ENCODE results near the gene EMC6. TPM values are rescaled to one million over a fixed set of nuclear protein-coding genes. Genes with fewer than 3 reads are reported as not detected.
A peak's percentile ranks its signal among the peaks of the same experiment; 100 is the strongest.

Gene EMC6
- total and polyA plus RNA-seq, 11 donors: 24.2 to 190 (median 52.1) TPM

GRCh38 chr17:3672571-3672970 is 4.0 kb downstream of the EMC6 start:
- peaks cover 4 to 18% (median 12%) of the 10 kb centered on the region in 12 donors for H3K4me1 ChIP-seq
- WGBS, 4 donors: 97 to 98% (median 97%) methylated on average over 4 of the region's 4 CpGs
- no peaks in the 10 kb centered on the region for H3K27me3 ChIP-seq
- ATAC-seq (no peak), DNase-seq (no peak)
- no peak overlapping the region for H3K27ac ChIP-seq
- no peaks in the 10 kb centered on the region for H3K9me3 ChIP-seq
- intact Hi-C loops (cut with DNase I): no loop called here
- H3K36me3 ChIP-seq: peaks cover 0 to 16% (median under 1%) of the 10 kb centered on the region in 9 donors
- H3K4me3 ChIP-seq: no peak overlapping the region
- TF ChIP-seq POLR2A (IDR thresholded peaks at IDR 0.05): no peak
- TF ChIP-seq, protein P1, sequence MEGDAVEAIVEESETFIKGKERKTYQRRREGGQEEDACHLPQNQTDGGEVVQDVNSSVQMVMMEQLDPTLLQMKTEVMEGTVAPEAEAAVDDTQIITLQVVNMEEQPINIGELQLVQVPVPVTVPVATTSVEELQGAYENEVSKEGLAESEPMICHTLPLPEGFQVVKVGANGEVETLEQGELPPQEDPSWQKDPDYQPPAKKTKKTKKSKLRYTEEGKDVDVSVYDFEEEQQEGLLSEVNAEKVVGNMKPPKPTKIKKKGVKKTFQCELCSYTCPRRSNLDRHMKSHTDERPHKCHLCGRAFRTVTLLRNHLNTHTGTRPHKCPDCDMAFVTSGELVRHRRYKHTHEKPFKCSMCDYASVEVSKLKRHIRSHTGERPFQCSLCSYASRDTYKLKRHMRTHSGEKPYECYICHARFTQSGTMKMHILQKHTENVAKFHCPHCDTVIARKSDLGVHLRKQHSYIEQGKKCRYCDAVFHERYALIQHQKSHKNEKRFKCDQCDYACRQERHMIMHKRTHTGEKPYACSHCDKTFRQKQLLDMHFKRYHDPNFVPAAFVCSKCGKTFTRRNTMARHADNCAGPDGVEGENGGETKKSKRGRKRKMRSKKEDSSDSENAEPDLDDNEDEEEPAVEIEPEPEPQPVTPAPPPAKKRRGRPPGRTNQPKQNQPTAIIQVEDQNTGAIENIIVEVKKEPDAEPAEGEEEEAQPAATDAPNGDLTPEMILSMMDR (IDR thresholded peaks at IDR 0.05): no peak

DNA sequence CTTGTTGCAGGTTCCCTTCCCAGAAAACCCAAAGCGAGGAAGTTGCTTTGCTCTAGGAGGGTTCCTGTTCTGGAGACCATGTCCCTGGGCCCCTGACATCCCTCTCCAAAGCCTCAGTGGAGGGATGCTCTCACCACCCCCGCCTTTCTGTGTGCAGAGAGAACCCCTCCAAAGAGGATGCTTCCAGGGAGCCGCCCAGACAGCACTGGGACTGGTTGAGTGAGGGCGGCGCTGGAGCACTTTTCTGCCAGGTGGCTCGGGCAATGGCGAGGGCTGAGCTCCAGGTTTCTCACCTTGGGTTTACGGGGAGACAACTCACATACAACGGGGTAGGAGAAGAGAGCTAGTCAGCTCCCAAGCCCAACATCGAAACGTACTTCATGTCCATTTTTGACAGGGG is 7.3 kb downstream of the EMC6 start:
- DNase-seq (no peak), ATAC-seq (no peak)
- 81 to 88% (median 85%) methylated on average over 11 of the region's 11 CpGs for WGBS, 4 donors
- no peaks in the 10 kb centered on the region for H3K9me3 ChIP-seq
- intact Hi-C loops (cut with DNase I): no loop called here
- H3K27me3 ChIP-seq: no peaks in the 10 kb centered on the region
- no peak overlapping the region for H3K27ac ChIP-seq
- peaks cover 0 to 4% (median 0%) of the 10 kb centered on the region in 12 donors for H3K4me1 ChIP-seq
- H3K36me3 ChIP-seq: peaks cover 0 to 9% (median 4%) of the 10 kb centered on the region in 9 donors
- no peak overlapping the region for H3K4me3 ChIP-seq
- TF ChIP-seq POLR2A (IDR thresholded peaks at IDR 0.05): no peak
- TF ChIP-seq, protein P1 (IDR thresholded peaks at IDR 0.05): no peak

- TF ChIP-seq, protein P1 (IDR thresholded peaks at IDR 0.05): no peak
- no peak for TF ChIP-seq POLR2A (IDR thresholded peaks at IDR 0.05)
- 63 to 79% (median 74%) methylated on average over 9 to 16 of the region's 16 CpGs for WGBS, 4 donors
- Histone ChIP-seq H3K27me3 (peaks cover 0 to 14% (median 0%) of the 10 kb centered on the region in 9 donors), H3K36me3 (peaks cover 0 to 4% (median 0%) of the 10 kb centered on the region in 9 donors), H3K27ac (no peak overlapping the region), H3K9me3 (no peaks in the 10 kb centered on the region), H3K4me3 (no peak overlapping the region), H3K4me1 (peaks cover 0 to 8% (median 0%) of the 10 kb centered on the region in 12 donors)
- ATAC-seq (peak in 1 of 4 donors; percentile 6), DNase-seq (no peak)
- intact Hi-C loops (cut with DNase I): no loop called here
Measured at GRCh38 chr17:3678095-3678820, 9.6 kb downstream of the EMC6 start.

GRCh38 chr17:3678821-3679530 is 10.4 kb downstream of the EMC6 start:
- no peak overlapping the region for H3K4me3 ChIP-seq
- 85 to 91% (median 89%) methylated on average over 21 to 27 of the region's 27 CpGs for WGBS, 4 donors
- H3K27me3 ChIP-seq: peaks cover 0 to 15% (median 0%) of the 10 kb centered on the region in 9 donors
- ATAC-seq: no peak
- no peak for DNase-seq
- peaks cover 0 to 8% (median 0%) of the 10 kb centered on the region in 12 donors for H3K4me1 ChIP-seq
- H3K36me3 ChIP-seq: peaks cover 0 to 4% (median 0%) of the 10 kb centered on the region in 9 donors
- no peak for TF ChIP-seq POLR2A (IDR thresholded peaks at IDR 0.05)
- TF ChIP-seq, protein P1 (IDR thresholded peaks at IDR 0.05): no peak
- intact Hi-C loops (cut with DNase I): no loop called here
- H3K27ac ChIP-seq: no peak overlapping the region
- no peaks in the 10 kb centered on the region for H3K9me3 ChIP-seq
